ENCODE data around the gene TSPAN4.

DNA sequence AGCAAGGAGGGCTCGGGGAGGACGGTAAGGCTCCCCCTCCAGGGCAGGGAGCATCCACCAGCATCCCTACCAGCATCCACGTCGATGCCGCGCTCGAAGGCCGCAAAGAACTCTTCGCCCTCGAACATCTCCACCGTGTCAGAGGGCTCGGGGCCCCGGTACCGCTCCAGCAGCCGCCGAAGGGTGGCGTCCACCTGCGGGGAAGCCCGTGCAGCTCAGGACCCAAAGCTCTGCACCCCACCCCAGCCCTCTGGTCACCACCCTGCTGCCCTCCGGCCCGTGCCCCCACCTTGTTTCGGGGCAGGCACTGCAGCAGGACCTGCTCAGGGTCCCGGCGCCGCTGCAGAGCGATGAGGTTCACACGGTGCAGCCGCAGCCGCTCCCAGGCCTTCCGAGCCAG is 42.2 kb upstream of the TSPAN4 start:
- TF ChIP-seq, protein P1, sequence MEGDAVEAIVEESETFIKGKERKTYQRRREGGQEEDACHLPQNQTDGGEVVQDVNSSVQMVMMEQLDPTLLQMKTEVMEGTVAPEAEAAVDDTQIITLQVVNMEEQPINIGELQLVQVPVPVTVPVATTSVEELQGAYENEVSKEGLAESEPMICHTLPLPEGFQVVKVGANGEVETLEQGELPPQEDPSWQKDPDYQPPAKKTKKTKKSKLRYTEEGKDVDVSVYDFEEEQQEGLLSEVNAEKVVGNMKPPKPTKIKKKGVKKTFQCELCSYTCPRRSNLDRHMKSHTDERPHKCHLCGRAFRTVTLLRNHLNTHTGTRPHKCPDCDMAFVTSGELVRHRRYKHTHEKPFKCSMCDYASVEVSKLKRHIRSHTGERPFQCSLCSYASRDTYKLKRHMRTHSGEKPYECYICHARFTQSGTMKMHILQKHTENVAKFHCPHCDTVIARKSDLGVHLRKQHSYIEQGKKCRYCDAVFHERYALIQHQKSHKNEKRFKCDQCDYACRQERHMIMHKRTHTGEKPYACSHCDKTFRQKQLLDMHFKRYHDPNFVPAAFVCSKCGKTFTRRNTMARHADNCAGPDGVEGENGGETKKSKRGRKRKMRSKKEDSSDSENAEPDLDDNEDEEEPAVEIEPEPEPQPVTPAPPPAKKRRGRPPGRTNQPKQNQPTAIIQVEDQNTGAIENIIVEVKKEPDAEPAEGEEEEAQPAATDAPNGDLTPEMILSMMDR (conservative IDR thresholded peaks at IDR 0.05) = no peak
- TF ChIP-seq EZH2 (IDR thresholded peaks at IDR 0.05; ENCODE audit: low read depth) = no peak

Data from PC-9 (cell line).